GM06990 (cell line): ENCODE results near the gene STAC3.

Source experiments
- DNase-seq: peaks from one replicate; pipeline ENCODE4 v3.0.0-alpha.2; 2011; ENCODE audit not compliant: insufficient read length; ENCODE audit errors: extremely low read depth
- H3K27me3 ChIP-seq: replicated peaks from 2 replicates; pipeline ENCODE4 v1.6.0; 2011; ENCODE audit warnings: low read length; ENCODE audit not compliant: control insufficient read depth, insufficient read depth
- H3K36me3 ChIP-seq: 2 replicates; pipeline ENCODE4 v1.5.1; 2011; ENCODE audit warnings: low read length; ENCODE audit not compliant: control insufficient read depth, insufficient read depth
- H3K4me3 ChIP-seq: replicated peaks from 2 replicates; pipeline ENCODE4 v1.5.1; 2011; ENCODE audit warnings: low read depth, mild to moderate bottlenecking, control low read depth, low read length
- TF ChIP-seq, protein P1 (sequence below): IDR thresholded peaks from 2 replicates; pipeline ENCODE4 v1.5.1; 2011; ENCODE audit warnings: low read length, control low read depth, mild to moderate bottlenecking, inconsistent platforms; ENCODE audit not compliant: insufficient read depth, poor library complexity, severe bottlenecking

The STAC3 gene

DNA sequence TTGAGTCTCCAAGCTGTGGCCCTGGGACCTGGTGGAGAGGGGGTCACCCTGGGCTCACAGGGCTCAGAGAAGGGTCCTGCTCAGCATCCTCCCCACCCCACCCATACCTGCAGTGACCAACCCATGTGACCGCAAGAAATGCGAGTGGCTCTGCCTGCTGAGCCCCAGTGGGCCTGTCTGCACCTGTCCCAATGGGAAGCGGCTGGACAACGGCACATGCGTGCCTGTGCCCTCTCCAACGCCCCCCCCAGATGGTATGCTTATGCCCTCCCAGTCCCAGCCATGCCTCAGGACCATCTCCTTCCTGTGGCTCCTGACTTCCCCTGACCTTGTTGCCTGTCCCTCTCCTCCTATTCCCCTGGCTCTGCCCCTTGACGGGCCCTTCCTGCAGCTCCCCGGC, 41.1 kb downstream of the STAC3 start:
- no peak overlapping the region for H3K4me3 ChIP-seq
- H3K36me3 ChIP-seq, result no peaks in the 10 kb centered on the region
- no peak for DNase-seq
- H3K27me3 ChIP-seq, result peaks cover 1% of the 10 kb centered on the region
- TF ChIP-seq, protein P1, sequence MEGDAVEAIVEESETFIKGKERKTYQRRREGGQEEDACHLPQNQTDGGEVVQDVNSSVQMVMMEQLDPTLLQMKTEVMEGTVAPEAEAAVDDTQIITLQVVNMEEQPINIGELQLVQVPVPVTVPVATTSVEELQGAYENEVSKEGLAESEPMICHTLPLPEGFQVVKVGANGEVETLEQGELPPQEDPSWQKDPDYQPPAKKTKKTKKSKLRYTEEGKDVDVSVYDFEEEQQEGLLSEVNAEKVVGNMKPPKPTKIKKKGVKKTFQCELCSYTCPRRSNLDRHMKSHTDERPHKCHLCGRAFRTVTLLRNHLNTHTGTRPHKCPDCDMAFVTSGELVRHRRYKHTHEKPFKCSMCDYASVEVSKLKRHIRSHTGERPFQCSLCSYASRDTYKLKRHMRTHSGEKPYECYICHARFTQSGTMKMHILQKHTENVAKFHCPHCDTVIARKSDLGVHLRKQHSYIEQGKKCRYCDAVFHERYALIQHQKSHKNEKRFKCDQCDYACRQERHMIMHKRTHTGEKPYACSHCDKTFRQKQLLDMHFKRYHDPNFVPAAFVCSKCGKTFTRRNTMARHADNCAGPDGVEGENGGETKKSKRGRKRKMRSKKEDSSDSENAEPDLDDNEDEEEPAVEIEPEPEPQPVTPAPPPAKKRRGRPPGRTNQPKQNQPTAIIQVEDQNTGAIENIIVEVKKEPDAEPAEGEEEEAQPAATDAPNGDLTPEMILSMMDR, result no peak

DNA sequence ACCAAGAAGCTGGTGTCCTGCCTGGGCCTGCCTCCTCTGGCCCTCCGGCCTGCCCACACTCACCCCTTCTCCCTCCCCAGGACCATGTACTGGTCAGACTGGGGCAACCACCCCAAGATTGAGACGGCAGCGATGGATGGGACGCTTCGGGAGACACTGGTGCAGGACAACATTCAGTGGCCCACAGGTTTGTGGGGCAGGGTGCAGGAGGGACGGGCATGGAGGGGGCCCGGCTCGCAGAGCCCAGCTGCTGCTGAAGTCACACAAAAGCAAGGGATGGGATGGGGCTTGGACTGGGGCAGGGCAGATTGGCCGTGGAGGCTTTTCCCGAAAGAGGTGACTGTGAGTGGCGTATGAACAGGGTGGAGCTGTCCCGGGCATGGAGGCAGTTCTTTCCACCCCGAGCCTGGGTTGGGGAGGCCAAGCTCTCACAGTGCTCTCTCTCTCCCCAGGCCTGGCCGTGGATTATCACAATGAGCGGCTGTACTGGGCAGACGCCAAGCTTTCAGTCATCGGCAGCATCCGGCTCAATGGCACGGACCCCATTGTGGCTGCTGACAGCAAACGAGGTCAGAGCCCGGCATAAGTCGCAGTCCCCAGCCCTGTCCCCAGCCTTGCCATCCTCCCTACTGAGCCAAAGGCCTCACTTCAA, 42.2 kb downstream of the STAC3 start:
- Histone ChIP-seq H3K36me3 (no peaks in the 10 kb centered on the region), H3K27me3 (no peaks in the 10 kb centered on the region; the same call in 1 of the 2 replicates), H3K4me3 (no peak overlapping the region)
- TF ChIP-seq, protein P1, result no peak
- no peak for DNase-seq

DNA sequence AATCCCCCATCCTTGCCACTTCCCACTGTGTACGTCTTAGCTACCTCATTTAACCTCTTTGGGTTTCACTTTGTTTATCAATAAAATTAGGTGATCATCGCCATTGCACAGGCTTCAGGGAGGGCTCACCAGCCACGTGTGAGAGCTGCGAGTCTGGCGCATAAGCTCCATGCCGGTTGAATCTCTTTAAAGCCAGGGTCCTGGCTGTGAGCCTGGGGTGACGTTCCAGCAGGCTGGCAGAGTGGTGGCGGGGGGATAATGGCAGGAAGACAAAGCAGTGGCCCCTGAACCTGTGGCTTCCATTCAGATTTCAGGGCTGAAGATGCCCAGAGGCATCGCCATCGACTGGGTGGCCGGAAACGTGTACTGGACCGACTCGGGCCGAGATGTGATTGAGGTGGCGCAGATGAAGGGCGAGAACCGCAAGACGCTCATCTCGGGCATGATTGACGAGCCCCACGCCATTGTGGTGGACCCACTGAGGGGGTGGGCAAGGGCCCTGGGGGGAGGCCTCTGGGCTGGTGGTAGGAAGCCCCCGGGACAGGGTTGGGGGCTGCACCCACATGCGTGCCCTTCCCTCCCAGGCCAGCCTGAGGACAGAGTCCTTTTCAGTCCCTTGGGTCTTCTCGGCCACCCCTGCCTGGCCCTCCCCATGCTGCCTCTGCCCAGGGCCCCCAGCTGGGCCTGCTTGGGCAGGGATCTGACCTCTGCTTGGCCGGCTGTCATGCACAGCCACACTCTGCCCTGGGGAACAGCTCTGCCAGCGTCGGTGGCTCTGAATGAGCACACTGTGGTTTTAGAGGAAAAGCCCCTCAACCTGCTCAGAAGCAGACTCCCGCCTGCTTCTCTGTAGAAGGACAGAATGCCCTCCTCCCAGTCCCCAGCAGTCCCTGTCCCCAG, 43.0 kb downstream of the STAC3 start:
- Histone ChIP-seq H3K36me3 (no peaks in the 10 kb centered on the region), H3K27me3 (no peaks in the 10 kb centered on the region; the same call in 1 of the 2 replicates), H3K4me3 (no peak overlapping the region)
- DNase-seq, result no peak
- TF ChIP-seq, protein P1, result no peak

DNA sequence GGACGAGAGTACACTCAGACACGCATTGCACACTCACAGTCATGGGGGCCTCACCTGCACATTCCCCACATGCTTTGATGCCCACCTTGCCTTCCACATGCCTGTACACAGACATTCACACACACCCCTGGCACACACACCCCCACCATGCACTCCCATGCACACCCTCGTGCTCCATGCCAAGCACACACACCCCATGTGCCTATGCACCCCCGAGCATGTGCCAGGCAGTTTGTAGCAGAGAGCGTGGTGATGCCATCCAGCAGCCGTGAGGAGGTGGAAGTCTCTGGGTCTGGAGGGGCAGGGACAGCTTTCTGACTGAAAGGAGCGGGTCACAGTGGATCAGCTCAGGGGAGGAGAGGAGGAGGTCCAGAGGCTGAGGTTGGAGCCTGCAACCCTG, 45.1 kb downstream of the STAC3 start:
- H3K27me3 ChIP-seq, result no peaks in the 10 kb centered on the region; the same call in 1 of the 2 replicates
- H3K4me3 ChIP-seq, result no peak overlapping the region
- TF ChIP-seq, protein P1, result no peak
- DNase-seq, result no peak
- H3K36me3 ChIP-seq, result no peaks in the 10 kb centered on the region

DNA sequence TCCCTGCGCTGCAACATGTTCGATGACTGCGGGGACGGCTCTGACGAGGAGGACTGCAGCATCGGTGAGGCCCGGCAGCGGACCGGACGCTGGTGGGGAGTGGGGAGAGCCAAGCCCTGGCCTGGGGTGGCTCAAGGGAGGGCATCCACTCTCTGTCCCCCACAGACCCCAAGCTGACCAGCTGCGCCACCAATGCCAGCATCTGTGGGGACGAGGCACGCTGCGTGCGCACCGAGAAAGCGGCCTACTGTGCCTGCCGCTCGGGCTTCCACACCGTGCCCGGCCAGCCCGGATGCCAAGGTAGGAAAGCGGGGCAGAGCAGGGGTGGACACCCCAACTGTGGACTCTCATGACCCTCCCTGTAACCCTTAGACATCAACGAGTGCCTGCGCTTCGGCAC, 45.8 kb downstream of the STAC3 start:
- DNase-seq, result no peak
- H3K27me3 ChIP-seq, result no peaks in the 10 kb centered on the region; the same call in 1 of the 2 replicates
- TF ChIP-seq, protein P1, result no peak
- H3K36me3 ChIP-seq, result no peaks in the 10 kb centered on the region
- H3K4me3 ChIP-seq, result no peak overlapping the region
